OCI-LY7 (cell line): ENCODE measurements around the gene MT1A.

ENCODE experiments used
- CTCF ChIP-seq: fragments of 200-600 bp; sonication (generic); conservative IDR thresholded peaks from 2 replicates; pipeline ENCODE4 v1.5.1; 2014; ENCODE audit warnings: mild to moderate bottlenecking, antibody characterized with exemption, low read length, moderate library complexity, mixed read lengths
- EZH2phosphoT487 ChIP-seq: fragments of 200-600 bp; sonication (generic); IDR thresholded peaks from 2 replicates; pipeline ENCODE4 v1.6.1; 2018; ENCODE audit warnings: low read depth, borderline replicate concordance, mild to moderate bottlenecking, mixed run types, antibody characterized with exemption, low read length, moderate library complexity, mixed read lengths

GRCh38 chr16:56605475-56605874, 33.0 kb upstream of the MT1A start:
- TF ChIP-seq CTCF (no peak), EZH2phosphoT487 (no peak)
